Effector CD8-positive, alpha-beta T cell (primary cell): ENCODE data around the gene LARGE2.
"Not testable (repeated sequence)": the region's sequence is repeated elsewhere in the genome, so short reads cannot be mapped to it uniquely, and the experiment has no call there.

Experiments
- DNase-seq: peaks from one replicate; lab custom pipeline; 2025; lab: John Stamatoyannopoulos, UW

LARGE2 gene

DNA sequence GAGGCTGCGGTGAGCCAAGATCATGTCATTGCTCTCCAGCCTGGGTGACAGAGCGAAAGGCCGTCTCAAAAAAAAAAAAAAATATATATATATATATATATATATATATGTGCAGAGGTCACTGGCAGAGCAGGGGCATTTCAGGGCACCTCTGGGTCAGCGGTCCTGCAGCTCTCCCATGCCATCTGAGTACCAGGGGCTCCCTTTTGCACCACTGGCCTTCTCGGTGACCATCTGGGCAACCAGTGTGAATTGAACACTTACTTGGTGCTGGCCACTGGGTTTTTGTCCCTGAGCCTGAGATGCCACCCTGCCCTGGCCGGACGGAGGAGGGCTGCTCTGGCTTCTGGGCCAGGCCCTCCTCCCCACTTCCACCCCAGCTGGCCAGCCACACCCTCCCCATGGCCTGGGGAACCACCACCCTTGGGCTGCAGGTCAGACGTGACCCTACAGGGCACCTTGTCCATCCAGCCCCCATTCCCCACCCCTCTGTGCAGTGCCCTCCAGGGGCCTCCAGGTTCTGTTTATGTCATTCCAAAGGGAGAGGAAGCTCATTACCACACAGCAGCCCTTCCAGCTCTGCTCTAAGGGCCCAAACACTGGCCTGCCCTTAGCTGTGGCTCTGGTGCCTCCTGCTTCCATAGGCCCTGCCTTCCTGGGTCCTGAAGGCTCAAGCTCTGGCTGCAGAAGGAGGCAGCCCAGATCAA, 26.8 kb upstream of the LARGE2 start:
- DNase-seq, result no peak

DNA sequence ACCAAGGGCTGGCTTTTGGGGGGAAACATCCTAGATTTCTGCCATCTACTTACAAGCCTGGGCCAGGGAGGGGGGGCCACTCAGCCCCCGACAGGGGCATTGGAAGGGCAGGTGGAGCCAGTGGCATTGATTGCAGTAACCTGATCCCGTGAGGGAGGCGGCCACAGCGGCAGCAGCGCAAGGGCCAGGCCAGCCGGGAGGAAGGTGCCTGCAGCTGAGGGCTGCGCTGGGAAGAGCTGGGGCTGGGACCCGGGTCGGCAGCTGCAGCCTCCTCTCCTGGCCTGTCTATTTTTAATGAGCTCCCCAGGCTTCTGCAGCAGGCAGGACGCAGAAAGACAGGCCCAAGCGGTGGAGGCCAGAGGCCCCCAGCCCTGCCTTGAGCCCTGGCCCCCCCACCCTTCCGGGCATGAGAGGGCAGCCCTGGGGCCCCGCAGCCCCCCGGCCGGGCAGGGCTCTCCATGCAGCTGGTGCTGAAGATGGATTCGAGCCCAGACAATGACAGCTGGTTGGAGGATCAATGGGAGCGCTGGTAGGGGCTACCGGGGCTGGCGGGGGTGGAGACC, 26.0 kb upstream of the LARGE2 start:
- no peak for DNase-seq

DNA sequence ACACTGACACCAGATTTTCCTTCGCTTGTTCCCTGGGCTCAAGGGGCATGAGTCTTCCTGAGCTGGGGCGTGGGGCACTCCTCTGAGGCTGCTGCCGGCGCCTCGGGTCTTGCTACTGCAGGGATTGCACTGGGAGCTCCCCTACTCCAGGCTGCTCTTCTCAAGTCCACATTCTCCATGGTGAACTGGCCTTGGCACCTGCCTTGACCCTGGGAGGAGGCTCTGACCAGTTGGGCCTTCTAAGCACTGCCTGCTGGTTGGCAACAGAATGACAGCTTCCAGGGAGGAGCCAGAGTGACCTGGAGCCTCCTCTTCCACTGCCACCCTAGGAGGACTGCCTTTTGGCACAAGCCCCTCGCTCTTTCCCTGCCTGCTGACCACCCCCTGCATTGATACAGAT, 24.9 kb upstream of the LARGE2 start:
- no peak for DNase-seq

DNA sequence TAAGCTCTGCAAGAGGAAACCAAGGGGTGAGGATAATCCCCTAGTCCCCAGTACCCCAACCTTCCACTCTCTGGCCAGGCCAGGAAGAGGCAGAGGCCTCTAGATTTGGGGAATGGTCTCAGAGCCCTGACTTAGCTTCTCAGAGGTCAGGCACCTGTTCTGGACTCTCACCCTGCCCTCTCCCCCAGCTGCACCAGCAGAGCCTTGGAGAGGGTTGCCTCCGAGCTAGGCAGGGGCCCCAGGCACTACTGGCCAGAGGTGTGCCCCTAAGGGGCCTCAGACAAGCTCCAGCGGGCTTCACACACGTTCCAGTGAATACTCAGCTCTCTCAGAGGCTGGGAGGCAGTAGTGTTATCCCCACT, 23.4 kb upstream of the LARGE2 start:
- DNase-seq, result no peak

DNA sequence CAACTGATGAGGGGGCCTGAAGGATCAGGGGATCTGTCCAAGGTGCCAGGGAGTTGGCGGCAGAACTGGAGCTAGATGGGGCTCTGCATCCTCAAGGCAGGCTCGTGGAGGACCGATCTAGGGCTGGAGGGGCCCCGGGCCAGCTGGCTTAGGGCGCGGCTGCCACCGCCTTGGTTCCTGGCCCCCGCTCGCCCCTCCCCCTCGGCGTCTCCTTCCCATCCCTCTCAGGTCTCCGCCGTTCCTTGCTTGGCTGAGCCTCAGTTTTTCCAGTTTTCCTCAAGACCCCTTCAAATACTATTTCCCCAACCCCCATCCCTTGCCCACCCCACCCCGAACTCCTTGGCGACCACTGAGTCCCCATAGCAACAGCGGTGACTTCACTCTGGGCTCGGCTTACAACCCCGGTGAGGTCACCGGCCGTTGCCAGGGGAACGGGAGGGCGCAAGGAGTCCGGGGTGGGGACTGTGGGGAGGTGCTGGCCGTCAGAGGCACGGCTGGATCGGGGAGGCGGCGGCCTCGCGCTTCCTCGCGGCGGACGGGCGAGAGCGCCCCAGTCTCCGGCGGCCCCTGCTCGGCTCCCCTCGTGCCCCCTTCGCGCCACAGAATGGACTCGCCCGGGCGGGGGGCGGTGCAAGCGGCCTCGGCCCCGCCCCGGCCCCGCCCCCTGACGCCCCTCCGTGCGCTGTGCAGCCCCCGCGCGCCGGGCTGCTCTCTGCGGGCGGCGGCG, 22.8 kb upstream of the LARGE2 start:
- DNase-seq, result peak; percentile 44

DNA sequence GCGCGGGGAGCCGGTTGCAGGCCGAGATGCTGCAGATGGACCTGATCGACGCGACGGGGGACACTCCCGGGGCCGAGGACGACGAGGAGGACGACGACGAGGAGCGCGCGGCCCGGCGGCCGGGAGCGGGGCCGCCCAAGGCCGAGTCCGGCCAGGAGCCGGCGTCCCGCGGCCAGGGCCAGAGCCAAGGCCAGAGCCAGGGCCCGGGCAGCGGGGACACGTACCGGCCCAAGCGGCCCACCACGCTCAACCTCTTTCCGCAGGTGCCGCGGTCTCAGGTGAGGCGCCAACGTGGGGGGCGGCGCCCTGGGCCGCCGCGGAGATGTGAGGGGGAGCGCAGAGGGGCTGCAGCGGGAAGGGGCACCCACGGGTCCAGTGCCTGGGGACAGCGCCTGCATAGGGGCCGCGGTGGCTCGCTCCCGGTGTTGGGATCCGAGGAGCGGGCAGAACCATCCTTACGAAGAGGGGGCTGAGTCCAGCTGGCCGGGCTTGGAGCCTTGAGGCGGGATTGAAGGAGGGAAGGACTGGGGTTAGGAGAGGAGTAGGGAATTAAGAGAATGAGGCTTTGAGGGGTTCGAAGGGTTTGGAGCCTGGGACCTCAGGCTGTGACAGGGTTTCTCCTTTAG, 22.2 kb upstream of the LARGE2 start:
- DNase-seq, result not testable (repeated sequence)

DNA sequence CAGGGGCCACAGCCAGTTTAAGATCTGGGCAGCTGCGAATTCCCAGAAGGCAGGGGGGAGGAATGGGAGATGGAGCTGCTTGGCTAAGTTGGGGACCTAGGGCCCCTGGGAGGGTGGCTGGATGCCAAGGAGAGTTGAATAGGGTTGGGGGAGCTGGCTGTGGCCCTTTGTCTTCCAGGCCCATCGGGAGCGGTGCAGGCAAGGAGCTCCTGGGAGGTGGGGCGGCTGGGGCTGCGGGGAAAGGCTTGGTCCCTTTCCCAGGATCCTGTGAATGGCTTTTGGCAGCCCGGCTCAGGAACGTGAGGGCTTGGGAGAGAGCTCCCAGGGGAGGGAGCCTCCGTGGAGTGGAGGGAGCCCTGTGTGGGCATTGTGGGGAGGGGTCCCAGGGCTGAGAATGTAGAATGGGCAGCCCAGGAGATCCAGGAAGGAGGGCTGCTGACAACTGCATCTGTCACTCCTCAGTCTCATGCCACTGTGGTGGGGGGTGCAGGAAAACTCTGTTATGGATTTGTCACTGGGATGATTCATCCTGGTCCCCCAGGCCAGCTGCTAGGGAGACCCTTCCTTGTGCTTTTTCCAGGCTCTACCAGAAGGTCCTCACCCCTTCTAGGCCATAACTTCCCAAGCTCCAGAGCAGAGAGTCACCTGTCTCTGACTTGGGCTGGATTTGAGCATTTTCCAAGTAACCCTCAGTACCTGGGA, 21.4 kb upstream of the LARGE2 start:
- no peak for DNase-seq

DNA sequence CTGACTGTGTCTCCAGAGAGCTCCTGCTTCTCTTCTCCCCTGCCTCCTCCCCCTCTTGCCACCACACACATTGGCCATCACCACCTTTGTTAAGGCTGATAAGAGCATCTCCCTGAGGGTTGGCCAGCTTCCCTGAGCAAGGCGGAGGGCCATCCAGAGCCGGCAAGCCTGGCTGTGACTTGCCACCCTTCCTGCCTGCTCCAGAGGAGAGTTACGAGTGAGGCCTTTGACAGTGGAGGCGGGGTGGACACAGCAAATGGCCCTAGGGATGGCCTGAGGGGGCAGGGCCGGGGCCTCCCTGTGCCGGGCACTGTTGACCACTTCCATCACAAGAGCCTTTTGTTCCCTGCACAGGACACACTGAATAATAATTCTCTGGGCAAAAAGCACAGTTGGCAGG, 20.8 kb upstream of the LARGE2 start:
- no peak for DNase-seq

DNA sequence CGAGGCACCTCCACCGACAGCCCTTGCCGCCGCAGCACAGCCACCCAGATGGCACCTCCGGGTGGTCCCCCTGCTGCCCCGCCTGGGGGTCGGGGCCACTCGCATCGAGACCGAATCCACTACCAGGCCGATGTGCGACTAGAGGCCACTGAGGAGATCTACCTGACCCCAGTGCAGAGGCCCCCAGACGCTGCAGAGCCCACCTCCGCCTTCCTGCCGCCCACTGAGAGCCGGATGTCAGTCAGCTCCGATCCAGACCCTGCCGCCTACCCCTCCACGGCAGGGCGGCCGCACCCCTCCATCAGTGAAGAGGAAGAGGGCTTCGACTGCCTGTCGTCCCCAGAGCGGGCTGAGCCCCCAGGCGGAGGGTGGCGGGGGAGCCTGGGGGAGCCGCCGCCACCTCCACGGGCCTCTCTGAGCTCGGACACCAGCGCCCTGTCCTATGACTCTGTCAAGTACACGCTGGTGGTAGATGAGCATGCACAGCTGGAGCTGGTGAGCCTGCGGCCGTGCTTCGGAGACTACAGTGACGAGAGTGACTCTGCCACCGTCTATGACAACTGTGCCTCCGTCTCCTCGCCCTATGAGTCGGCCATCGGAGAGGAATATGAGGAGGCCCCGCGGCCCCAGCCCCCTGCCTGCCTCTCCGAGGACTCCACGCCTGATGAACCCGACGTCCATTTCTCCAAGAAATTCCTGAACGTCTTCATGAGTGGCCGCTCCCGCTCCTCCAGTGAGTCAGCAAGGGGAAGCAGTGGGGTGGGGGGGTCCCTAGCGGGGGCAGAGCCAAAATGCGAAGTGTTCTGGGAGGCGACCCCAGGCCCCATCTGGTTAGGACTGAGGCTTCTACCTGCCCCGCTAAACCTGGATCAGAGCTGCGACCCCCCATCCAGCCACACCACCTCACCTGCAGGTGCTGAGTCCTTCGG, 19.7 kb upstream of the LARGE2 start:
- no peak for DNase-seq

DNA sequence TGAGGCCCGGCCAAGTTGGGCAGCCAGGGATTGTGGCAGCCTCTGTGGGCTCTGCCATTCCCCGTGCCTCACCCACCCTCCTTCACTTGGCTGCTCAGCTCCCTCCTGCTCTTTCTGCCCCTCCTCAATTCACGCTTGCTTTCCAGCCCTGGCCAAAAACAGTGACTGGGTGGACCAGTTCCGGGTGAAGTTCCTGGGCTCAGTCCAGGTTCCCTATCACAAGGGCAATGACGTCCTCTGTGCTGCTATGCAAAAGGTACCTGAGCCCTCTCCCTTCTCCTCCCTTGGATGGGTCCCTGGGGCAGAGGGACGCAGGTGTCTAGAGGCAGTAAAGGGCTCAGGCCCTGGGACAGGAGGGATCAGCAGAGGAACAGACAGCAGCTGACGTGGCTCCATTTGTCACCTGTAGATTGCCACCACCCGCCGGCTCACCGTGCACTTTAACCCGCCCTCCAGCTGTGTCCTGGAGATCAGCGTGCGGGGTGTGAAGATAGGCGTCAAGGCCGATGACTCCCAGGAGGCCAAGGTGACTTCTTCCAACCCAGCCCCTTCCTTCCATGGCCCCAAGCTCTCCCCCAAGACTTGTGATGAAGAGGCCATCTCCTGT, 18.0 kb upstream of the LARGE2 start:
- no peak for DNase-seq

DNA sequence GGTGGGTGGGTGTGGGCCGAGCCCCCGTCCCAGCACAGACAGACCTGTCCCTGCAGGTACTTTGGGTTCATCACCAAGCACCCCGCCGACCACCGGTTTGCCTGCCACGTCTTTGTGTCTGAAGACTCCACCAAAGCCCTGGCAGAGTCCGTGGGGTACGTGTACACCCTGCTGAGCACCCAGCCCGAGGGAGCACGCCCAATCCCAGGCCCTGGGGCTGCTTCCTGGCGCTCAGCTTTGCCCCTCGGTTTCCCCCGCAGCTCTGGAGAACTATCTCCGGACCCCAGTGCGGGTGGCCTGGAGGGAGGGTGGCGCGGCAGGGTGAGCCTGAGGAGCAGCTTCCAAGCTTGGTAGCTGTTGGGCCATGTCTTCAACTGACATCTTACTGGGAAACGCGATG, 17.4 kb upstream of the LARGE2 start:
- no peak for DNase-seq

DNA sequence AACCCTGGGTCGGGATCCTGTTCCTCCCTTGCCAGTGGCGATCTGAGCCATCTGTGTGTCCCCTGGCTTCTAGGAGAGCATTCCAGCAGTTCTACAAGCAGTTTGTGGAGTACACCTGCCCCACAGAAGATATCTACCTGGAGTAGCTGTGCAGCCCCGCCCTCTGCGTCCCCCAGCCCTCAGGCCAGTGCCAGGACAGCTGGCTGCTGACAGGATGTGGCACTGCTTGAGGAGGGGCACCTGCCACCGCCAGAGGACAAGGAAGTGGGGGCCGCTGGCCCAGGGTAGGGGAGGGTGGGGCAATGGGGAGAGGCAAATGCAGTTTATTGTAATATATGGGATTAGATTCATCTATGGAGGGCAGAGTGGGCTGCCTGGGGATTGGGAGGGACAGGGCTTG, 16.9 kb upstream of the LARGE2 start:
- not testable (repeated sequence) for DNase-seq

DNA sequence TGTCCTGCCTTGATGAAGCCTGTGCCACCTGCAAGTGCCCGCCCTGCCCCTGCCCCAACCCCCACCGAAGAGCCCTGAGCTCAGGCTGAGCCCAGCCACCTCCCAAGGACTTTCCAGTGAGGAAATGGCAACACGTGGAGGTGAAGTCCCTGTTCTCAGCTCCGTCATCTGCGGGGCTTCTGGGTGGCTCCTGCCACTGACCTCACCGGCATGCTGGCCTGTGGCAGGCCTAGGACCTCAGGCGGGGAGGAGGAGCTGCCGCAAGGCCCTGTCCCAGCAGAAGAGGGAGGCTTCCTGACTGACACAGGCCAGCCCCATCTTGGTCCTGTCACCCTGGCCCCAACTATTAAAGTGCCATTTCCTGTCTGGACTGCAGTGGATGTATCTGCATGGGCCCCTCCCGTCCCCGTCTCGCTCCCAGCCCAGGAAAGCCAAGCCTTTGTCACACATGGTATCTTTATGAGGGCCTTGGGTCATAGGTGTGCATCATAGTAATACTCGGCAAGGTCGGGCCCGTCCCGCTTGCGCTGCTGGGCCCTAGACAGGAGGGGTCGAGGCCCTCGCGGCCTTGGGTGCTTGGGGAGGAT, 16.3 kb upstream of the LARGE2 start:
- no peak for DNase-seq

DNA sequence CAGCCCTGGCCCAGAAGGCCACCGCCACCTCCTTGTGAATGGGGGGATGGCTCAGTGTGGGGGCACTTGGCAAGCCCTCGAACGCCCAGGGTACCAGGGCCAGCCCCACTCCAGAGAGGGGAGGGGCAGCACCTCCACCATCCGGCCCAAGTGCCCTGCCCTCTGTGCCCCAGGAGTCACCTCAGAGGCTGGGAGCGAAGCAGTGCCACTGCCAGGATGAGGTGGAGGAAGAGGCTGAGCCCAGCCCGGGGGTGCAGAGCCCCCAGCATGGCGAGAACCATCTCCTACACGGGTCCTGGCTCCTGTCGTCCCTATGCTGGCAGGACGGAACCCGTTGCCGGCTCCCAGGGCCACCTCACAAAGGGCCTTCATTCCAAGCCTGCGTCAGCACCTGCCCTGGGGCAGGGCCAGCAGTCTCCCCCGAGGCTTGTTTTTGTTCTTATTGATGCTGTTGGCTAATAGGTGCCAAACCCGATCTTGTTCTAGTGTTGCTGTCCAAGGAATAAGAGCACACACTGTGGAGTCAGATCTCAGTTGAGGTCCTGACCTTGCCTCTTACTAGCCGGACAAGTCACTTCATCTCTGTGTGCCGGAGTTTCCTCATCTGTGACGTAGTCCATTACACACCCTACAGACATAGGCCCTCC, 15.4 kb upstream of the LARGE2 start, which contains the start of gene FREY1:
FREY1 (minus strand) TSS at position 307 of the 647 bp plus-strand sequence; CDS start at position 281, 26 bp downstream.
- DNase-seq, result no peak

DNA sequence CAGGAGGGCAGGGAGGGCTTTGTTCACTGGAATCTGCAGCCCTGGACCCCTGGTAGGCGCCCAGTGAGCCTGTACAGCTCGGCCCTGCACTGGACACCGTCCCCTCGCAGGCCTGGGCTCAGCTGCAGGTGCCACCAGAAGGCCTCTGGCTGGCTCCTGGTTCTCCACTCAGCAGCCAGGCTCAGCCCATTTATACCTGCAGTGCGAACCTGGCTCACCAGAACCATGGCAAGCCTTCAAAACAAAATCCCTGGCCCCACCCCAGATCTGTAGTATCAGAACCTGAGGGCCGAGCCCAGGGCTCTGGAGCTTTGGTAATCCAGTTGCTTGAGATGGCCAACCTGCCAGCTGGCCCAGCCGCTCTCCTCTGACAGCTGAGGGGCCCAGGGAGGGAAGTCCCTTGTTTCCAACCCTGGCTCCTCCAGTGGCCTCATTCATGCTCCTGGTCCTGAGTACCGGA, 14.5 kb upstream of the LARGE2 start:
- no peak for DNase-seq

DNA sequence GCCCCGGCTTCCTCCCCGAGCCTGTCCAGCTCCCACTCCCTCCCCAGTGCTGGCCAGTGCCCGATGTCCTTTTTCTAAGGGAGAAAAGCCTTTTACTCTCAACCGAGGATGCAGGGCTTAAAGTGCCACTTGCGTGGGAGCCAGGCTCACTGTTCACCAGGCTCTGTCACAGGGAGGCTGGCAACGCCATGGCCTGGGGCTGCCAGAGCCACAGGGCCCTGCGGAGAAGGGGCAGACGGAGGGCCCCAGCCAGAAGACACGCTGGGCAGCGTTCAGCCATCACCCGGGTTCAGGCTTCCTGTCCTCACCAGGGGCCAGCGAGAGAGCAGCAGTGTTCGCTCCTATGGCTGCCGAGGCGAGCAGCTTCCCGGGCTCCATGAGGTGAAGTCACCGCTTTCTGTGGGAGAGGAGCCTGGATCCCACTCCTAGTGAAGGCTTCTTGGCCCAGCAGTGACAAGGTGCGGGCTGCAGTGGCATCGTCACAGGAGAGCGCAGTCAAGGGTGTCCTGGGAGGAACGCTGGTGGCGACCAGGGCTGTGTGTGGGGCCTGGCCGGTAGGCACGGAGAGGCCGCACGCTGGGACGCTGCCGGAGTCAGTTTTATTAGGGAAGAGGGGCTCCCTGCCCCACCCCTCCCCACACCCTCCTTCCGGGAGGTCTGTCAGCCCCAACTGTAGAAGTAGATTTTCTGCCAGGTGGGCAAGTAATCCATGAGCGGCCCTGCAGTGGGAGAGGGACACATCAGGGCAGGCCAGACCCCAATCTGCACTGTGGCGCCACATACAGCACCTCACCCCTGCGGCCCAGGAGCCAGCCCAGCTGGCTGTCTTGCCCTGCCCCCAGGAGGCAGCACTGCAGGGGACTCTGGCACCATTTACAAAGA, 12.6 kb upstream of the LARGE2 start:
- DNase-seq, result no peak

DNA sequence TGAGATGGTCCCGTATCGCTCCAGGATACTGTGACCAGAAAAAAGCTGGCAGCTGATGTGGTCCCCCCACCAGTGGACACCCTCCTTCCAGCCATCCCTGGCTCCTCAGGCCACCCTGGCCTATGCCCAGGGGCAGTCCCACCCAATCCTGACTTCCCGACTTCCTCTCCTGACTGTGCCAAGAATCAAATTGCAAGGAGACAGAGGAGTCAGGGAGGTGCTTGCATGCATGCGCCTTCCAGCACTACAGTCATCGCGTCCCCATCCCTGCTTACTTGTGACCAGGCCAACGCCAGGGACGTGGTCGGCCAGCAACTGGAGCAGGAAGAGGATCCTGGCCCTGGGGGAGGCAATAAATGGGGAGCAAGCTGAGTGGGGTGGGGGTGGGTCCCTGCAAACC, 11.8 kb upstream of the LARGE2 start:
- DNase-seq, result no peak

DNA sequence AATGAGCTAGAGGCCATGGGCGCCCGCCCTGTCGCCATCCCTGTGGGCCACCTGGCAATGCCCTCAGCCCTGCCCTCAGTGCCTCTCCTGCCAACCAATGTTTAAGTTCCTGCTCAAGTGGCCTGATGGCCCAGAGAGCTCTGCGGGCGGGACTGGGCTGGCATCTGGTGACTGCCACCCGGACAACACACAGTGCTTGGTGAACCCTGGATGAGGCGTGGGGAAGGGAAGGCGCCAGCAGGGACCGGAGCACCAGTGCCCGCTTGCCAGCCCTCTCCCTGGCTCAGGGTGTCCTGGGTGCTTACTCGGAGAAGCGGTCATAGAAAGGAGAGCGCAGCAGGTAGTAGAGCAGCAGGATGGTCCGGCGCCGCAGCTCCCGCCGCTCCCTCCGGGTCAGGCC, 8.9 kb upstream of the LARGE2 start:
- no peak for DNase-seq
